PC-3 (cell line): ENCODE results near the gene MT1B. TPM values are rescaled to one million over a fixed set of nuclear protein-coding genes. Genes with fewer than 3 reads are reported as not detected.

ENCODE experiments used
- ATAC-seq: fragments of 200-7000 bp; cut with Tn5 transposase; 2 replicates; pipeline ENCODE4 v1.9.1; 2020; ENCODE audit warnings: mild to moderate bottlenecking, moderate library complexity
- BruUV-seq: library from RNA; stranded (reverse); fragments of 400-500 nt; replicated peaks from 2 replicates; lab custom pipeline; 2021; lab: Mats Ljungman, UMichigan
- CTCF ChIA-PET: fragments of 300-600 bp; sonication (Branson Sonifier 250); formaldehyde crosslinking; loops from one replicate; lab custom pipeline; 2022; ENCODE audit warnings: antibody characterized with exemption; lab: Charles Lee
- POLR2A ChIA-PET: fragments of 300-600 bp; sonication (Branson Sonifier 250); formaldehyde crosslinking; loops from one replicate; lab custom pipeline; 2022; ENCODE audit warnings: antibody characterized with exemption; ENCODE audit not compliant: unreplicated experiment; lab: Charles Lee
- DNase-seq: peaks from one replicate; pipeline ENCODE4 v3.0.0-alpha.2; 2015
- H2AFZ ChIP-seq: fragments of 300-600 bp; sonication (generic); 2 replicates; pipeline ENCODE4 v1.6.0; 2016; ENCODE audit warnings: antibody characterized with exemption, low read length
- H3F3A ChIP-seq: fragments of 300-600 bp; sonication (generic); one replicate; pipeline ENCODE4 v1.6.0; 2017; ENCODE audit warnings: antibody characterized with exemption, low read length, control low read depth, mild to moderate bottlenecking; ENCODE audit not compliant: unreplicated experiment
- H3K27ac ChIP-seq: fragments of 300-600 bp; sonication (generic); 2 replicates; pipeline ENCODE4 v1.5.1; 2016; ENCODE audit warnings: mild to moderate bottlenecking, low read length
- H3K27me3 ChIP-seq: fragments of 300-600 bp; sonication (generic); 2 replicates; pipeline ENCODE4 v1.6.1; 2016; ENCODE audit warnings: low read length, mixed read lengths
- H3K36me3 ChIP-seq: fragments of 300-600 bp; sonication (generic); 2 replicates; pipeline ENCODE4 v1.6.1; 2016; ENCODE audit warnings: low read depth, mixed run types, low read length, mixed read lengths
- H3K4me1 ChIP-seq: fragments of 300-600 bp; sonication (generic); 2 replicates; pipeline ENCODE4 v1.5.1; 2016; ENCODE audit warnings: low read length; ENCODE audit not compliant: insufficient read depth
- H3K4me2 ChIP-seq: fragments of 300-600 bp; sonication (generic); 2 replicates; pipeline ENCODE4 v1.6.0; 2016; ENCODE audit warnings: low read length
- H3K4me3 ChIP-seq: fragments of 300-600 bp; sonication (generic); 2 replicates; pipeline ENCODE4 v1.5.1; 2016; ENCODE audit warnings: mild to moderate bottlenecking, low read length, mixed read lengths
- H3K79me2 ChIP-seq: fragments of 300-600 bp; sonication (generic); 2 replicates; pipeline ENCODE4 v1.6.1; 2017; ENCODE audit warnings: low read length, mixed read lengths
- H3K9ac ChIP-seq: fragments of 300-600 bp; sonication (generic); 2 replicates; pipeline ENCODE4 v1.6.0; 2016; ENCODE audit warnings: mild to moderate bottlenecking, low read length
- H3K9me2 ChIP-seq: fragments of 300-600 bp; sonication (generic); replicated peaks from 2 replicates; pipeline ENCODE4 v1.6.1; 2016; ENCODE audit warnings: mixed run types, low read length, mixed read lengths
- H3K9me3 ChIP-seq: fragments of 300-600 bp; sonication (generic); 2 replicates; pipeline ENCODE4 v1.6.1; 2016; ENCODE audit warnings: low read length, mixed read lengths
- H4K20me1 ChIP-seq: fragments of 300-600 bp; sonication (generic); 2 replicates; pipeline ENCODE4 v1.6.1; 2016; ENCODE audit warnings: low read length, mixed read lengths
- EZH2 ChIP-seq: fragments of 300-600 bp; sonication (generic); IDR thresholded peaks from one replicate; pipeline ENCODE4 v1.6.1; 2017; ENCODE audit warnings: antibody characterized with exemption, mild to moderate bottlenecking, low read length; ENCODE audit not compliant: unreplicated experiment
- EZH2phosphoT487 ChIP-seq: fragments of 300-600 bp; sonication (generic); IDR thresholded peaks from 2 replicates; pipeline ENCODE4 v1.6.1; 2018; ENCODE audit warnings: mild to moderate bottlenecking, antibody characterized with exemption, low read length, borderline replicate concordance
- intact Hi-C: fragments of 100-400 bp; cut with micrococcal nuclease; formaldehyde crosslinking; loops from 2 replicates; pipeline ENCODE4 v1.9.0; 2023
- total RNA-seq: library from RNA; depleted of rRNA; stranded (reverse); fragments of >200 nt; gene quantifications from 2 replicates; pipeline ENCODE4 v1.2.3, GENCODE V29; 2014
- TF ChIP-seq, protein P1 (sequence below): fragments of 300-600 bp; sonication (generic); conservative IDR thresholded peaks from 2 replicates; pipeline ENCODE4 v1.5.1; 2017; ENCODE audit warnings: antibody characterized with exemption, low read depth, mild to moderate bottlenecking, low read length

MT1B gene
- total RNA-seq, 1 experiment from 2014 or later = not detected

DNA sequence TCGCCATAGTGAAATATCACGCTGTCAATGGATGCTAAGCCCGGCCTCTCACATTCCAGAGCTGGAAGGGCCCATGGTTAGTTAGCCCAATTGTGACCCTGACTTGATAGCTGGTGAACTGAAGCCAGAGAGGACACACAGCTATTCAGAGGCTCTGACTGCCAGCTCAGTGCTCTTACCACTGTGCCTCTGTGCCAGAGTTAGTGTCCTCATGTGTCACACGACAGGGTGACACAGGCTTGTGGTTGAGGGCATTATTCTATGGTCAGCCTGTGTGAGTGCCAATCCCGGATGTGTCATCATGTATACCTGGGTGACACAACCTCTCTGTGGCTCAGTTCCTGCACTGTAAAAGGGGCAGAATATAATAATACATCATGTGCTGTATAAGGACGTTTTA is 28.1 kb downstream of the MT1B start:
- ChIA-PET POLR2A (interaction anchor here (0.9 kb wide), 1 partner anchor 73 kb away, joined by 3 read pairs; no protein-coding TSS in a partner anchor), CTCF (no interaction called here)
- no peak overlapping the region for H2AFZ ChIP-seq
- H3K4me1 ChIP-seq = peaks cover 29% of the 10 kb centered on the region
- no peak overlapping the region for H3K4me2 ChIP-seq
- H4K20me1 ChIP-seq = no peaks in the 10 kb centered on the region
- H3K9me3 ChIP-seq = no peaks in the 10 kb centered on the region
- H3K4me3 ChIP-seq = no peak overlapping the region
- intact Hi-C loops = loop anchor here (5.0 kb wide), 1 partner anchor 73 kb away; the partner anchor contains the start of gene MT2A
- H3K36me3 ChIP-seq = no peaks in the 10 kb centered on the region
- DNase-seq = peak; percentile 70
- BruUV-seq = no TSS peak
- TF ChIP-seq, protein P1, sequence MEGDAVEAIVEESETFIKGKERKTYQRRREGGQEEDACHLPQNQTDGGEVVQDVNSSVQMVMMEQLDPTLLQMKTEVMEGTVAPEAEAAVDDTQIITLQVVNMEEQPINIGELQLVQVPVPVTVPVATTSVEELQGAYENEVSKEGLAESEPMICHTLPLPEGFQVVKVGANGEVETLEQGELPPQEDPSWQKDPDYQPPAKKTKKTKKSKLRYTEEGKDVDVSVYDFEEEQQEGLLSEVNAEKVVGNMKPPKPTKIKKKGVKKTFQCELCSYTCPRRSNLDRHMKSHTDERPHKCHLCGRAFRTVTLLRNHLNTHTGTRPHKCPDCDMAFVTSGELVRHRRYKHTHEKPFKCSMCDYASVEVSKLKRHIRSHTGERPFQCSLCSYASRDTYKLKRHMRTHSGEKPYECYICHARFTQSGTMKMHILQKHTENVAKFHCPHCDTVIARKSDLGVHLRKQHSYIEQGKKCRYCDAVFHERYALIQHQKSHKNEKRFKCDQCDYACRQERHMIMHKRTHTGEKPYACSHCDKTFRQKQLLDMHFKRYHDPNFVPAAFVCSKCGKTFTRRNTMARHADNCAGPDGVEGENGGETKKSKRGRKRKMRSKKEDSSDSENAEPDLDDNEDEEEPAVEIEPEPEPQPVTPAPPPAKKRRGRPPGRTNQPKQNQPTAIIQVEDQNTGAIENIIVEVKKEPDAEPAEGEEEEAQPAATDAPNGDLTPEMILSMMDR = no peak
- no peak for TF ChIP-seq EZH2phosphoT487
- TF ChIP-seq EZH2 = no peak
- H3K9ac ChIP-seq = no peak overlapping the region
- peak; percentile 39 for ATAC-seq
- no peaks in the 10 kb centered on the region for H3K27me3 ChIP-seq
- H3F3A ChIP-seq = no peaks in the 10 kb centered on the region
- no peak overlapping the region for H3K27ac ChIP-seq
- peaks cover 8% of the 10 kb centered on the region; the same call in 1 of the 2 replicates for H3K79me2 ChIP-seq
- no peaks in the 10 kb centered on the region for H3K9me2 ChIP-seq

DNA sequence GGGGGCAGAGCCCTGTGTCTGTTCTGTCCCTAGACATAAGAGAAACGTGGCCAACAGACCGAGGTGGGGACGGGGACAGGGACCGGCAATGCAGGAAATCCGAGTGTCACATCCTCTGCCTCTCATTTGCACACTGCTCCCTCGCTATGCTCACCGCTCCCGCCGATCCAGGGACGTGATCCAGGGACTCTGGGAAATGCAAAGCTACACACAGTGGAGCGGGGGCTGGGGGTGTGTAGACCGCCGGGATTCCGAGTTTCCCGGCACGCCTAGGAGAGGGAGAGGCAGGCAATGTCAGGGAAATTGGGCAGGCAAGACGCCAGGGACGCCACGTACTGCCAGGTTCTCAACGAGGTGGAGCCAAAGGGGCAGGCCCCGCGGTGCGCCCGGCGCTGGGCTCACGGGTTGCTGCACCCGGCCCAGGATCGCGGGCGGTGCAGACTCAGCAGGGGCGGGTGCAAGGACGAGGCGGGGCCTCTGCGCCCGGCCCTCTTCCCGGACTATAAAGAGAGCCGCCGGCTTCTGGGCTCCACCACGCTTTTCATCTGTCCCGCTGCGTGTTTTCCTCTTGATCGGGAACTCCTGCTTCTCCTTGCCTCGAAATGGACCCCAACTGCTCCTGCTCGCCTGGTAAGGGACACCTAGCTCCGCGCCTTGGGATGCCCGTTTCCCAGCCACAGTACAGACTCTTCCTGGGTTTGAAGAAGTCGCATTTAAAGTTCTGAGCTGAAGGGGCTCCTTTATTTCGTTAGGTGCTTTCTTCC is 30.4 kb downstream of the MT1B start, which contains the start of gene MT1X:
Gene MT1X (plus strand): TSS at position 532 of the 764 bp plus-strand sequence. CDS start 71 bp downstream, at position 603.
- POLR2A ChIA-PET = interaction anchor here (0.6 kb wide), 1 partner anchor 72 kb away, joined by 3 read pairs; no protein-coding TSS in a partner anchor
- Histone ChIP-seq H3K79me2 (peaks cover 8% of the 10 kb centered on the region; the same call in 1 of the 2 replicates), H2AFZ (peak within 1 kb of the TSS; percentile 66), H3K4me3 (peak within 1 kb of the TSS; percentile 77), H3F3A (no peaks in the 10 kb centered on the region), H3K36me3 (no peaks in the 10 kb centered on the region), H3K4me2 (peak within 1 kb of the TSS; percentile 94), H3K4me1 (peaks cover 29% of the 10 kb centered on the region), H3K9me2 (no peaks in the 10 kb centered on the region), H3K9me3 (no peaks in the 10 kb centered on the region), H3K27ac (peak within 1 kb of the TSS; percentile 10; the same call in 1 of the 2 replicates), H3K9ac (peak within 1 kb of the TSS; percentile 72), H4K20me1 (no peaks in the 10 kb centered on the region), H3K27me3 (no peaks in the 10 kb centered on the region)
- CTCF ChIA-PET = no interaction called here
- ATAC-seq (peak; percentile 94), DNase-seq (peak; percentile 89)
- TSS peak; percentile 42 for BruUV-seq
- TF ChIP-seq, protein P1 = no peak
- TF ChIP-seq EZH2 = no peak
- intact Hi-C loops = loop anchor here (5.0 kb wide), 1 partner anchor 75 kb away; the partner anchor contains the start of gene MT2A
